ENCODE measurements around the gene POU5F2. TPM values are rescaled to one million over a fixed set of nuclear protein-coding genes. Genes with fewer than 3 reads are reported as not detected.

POU5F2 gene
- 1.2 and 3.1 TPM in 2 replicates for total RNA-seq (ENCODE audit: low replicate concordance)

- H3K4me3 ChIP-seq (ENCODE audit: low read depth, low read length): no peak within 1 kb of the TSS
- no peak for TF ChIP-seq CTCF (IDR thresholded peaks at IDR 0.05; ENCODE audit: insufficient read depth, low read length)
- no peak for DNase-seq (ENCODE audit: low read depth)
Measured at GRCh38 chr5:93741136-93741811, at the start of gene POU5F2. TSS of gene POU5F2 (minus strand) at chr5:93741600. CDS start at chr5:93741563, 37 bp downstream.

DNA sequence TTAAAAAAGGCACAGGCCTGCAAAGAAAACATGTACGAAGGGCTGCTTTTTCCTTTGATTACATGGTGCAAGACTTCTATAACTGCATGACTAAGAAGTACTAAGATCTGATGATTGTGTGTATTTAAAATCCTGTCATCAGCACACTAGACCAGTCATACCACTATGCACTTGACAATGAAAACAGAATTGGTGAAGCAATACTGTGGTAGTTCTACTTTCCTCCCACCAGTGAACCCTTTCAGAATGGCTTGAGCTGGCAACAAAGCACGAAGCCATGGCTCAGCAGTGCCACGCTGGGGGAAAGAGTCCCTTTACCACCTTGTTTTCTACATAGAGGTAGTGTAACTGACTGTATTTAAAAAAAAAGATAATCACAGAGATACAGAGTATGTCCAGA is 49.0 kb upstream of the POU5F2 start:
- no peak for TF ChIP-seq CTCF (IDR thresholded peaks at IDR 0.05; ENCODE audit: insufficient read depth, low read length)
- peak; percentile 32 for DNase-seq (ENCODE audit: low read depth)
- no peak overlapping the region for H3K4me3 ChIP-seq (ENCODE audit: low read depth, low read length)

- no peak for TF ChIP-seq CTCF (IDR thresholded peaks at IDR 0.05; ENCODE audit: insufficient read depth, low read length)
- peak; percentile 65 for DNase-seq (ENCODE audit: low read depth)
Measured at GRCh38 chr5:93789173-93790067, 48.0 kb upstream of the POU5F2 start.

DNA sequence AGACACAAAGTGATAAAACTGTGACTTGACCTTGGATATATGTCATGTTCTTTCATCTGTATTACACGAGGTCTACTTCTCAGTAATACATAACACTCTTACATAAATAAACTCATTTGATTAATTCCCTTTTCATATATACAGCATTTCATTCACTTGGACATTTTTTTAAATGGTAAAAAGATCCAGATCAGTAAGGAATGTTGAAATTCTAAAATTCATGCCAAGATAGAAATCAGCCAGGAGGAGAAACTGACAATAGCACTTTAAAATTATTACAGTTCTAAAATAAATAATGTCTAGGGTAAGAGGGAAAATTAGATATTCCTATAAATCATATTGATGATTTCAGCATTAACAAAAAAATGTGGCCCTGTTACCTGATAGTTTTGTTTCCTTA is 46.2 kb upstream of the POU5F2 start:
- no peak overlapping the region for H3K4me3 ChIP-seq (ENCODE audit: low read depth, low read length)
- TF ChIP-seq CTCF (IDR thresholded peaks at IDR 0.05; ENCODE audit: insufficient read depth, low read length): no peak

More at GRCh38 chr5:93789173-93790067, 48.0 kb upstream of the POU5F2 start:
- H3K4me3 ChIP-seq (ENCODE audit: low read depth, low read length): no peak overlapping the region

GRCh38 chr5:93785475-93785874 is 44.1 kb upstream of the POU5F2 start:
- no peak for TF ChIP-seq CTCF (IDR thresholded peaks at IDR 0.05; ENCODE audit: insufficient read depth, low read length)
- no peak overlapping the region for H3K4me3 ChIP-seq (ENCODE audit: low read depth, low read length)
- DNase-seq (ENCODE audit: low read depth): no peak

More for the DNA sequence above, 46.2 kb upstream of the POU5F2 start:
- DNase-seq (ENCODE audit: low read depth): no peak

- TF ChIP-seq CTCF (IDR thresholded peaks at IDR 0.05; ENCODE audit: insufficient read depth, low read length): no peak
- peak; percentile 35 for DNase-seq (ENCODE audit: low read depth)
- no peak overlapping the region for H3K4me3 ChIP-seq (ENCODE audit: low read depth, low read length)
Measured at GRCh38 chr5:93782978-93783377, 41.6 kb upstream of the POU5F2 start.

Measured in fibroblast of the aortic adventitia (primary cell).